GM18498 (cell line): Measurements from ENCODE around the gene FIGNL1.

Experiments used
- ATAC-seq: cut with Tn5 transposase; IDR thresholded peaks from one replicate; pipeline ENCODE4 v1.9.1; 2021; ENCODE audit warnings: mild to moderate bottlenecking, moderate library complexity; ENCODE audit not compliant: unreplicated experiment

FIGNL1 gene

DNA sequence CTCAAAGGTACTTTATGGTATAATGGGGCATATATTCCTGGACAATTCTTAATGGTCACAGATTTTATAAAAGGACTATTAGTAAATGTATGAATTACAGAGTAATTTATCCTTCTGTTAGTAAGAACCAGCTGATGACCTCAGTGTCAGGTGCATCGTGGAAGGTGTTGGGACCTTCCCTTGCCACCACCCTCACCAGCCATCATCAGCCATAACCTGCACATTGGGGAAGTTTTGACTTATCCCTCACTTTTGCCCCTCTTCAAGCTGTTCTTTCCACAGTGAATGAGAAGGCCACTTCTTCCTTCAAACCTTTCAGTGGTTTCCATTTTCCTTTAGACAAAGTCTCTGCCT is 52.2 kb downstream of the FIGNL1 start:
- no peak for ATAC-seq

DNA sequence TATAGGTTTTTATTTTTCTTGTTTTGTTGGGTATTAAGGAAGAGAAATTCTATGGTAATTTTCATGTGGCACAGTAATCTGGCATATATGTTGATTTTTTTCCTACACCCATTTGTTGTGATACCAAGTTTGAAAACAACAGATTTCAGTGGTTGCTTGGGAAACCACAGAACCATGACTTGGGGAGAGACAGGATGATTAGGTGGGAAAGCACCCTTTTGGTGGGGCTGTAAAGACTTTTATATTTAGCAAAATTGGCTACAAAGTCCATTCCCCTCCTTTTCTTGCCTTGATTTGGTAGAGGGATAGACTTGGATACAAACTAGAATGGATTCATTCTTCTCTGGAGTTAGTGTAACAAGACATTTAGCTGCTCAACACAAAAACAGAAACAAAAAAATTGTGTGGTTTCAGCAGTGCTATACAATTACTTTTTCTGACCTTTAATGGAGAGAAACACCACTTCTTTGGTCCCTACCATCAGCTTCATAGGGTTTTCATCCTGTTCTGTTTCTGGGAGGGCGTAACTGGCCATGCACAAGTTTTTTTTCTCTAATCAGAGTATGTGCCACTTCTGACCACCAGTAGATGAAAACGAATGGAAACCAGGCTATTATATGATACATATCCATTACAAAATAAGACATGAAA is 52.7 kb downstream of the FIGNL1 start:
- peak; percentile 68 for ATAC-seq

DNA sequence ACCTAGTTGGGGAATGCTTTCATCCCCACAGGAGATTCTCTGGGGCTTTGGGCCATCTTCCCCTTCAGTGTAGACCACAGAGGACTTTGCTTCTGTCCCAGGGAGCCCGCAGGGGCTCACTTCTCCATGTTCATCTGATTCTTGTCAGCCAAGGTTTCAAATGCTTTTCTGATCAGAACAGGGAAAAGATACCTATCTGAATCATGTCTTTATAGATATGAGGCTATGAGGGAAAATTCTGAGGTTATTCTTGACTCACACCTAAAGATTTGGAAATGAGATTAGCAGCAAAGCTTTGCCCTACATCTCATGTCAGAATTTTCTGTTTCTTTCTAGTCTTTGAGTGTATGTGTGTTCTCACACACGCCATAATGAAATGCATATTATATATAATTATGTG is 53.3 kb downstream of the FIGNL1 start:
- ATAC-seq: peak; percentile 28

DNA sequence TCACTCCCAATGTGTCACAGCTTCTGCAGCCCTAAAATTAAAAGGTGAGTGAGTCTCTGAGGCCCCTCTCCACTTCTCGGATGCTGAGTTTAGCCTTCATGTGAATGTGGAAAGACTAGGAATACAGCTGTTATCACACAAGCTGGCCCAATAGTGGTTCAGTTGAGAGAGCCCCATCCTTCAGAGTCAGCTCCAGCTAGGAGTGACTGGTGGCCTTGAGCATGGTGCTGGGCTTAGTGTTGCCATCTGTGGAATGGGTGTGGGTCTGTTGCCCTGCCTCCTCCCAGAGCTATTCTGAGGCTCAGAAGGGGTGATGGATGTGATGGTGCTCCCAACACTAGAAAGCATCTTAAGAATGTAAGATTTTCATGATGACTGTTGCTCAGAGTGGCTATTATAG is 55.8 kb downstream of the FIGNL1 start:
- ATAC-seq: no peak
